HepG2 (cell line): ENCODE data around the gene CHN1. TPM values are rescaled to one million over a fixed set of nuclear protein-coding genes. Genes with fewer than 3 reads are reported as not detected.

Source experiments
- ATAC-seq: fragments of 200-7000 bp; cut with Tn5 transposase; 3 replicates; pipeline ENCODE4 v1.9.1; 2020; ENCODE audit warnings: mild to moderate bottlenecking, moderate library complexity
- BruUV-seq: library from RNA; stranded (reverse); fragments of 400-500 nt; replicated peaks from 2 replicates; lab custom pipeline; 2021; lab: Mats Ljungman, UMichigan
- CTCF ChIA-PET: fragments of 300-600 bp; formaldehyde crosslinking; extraction: SDS; loops from one replicate; lab custom pipeline; 2021; ENCODE audit warnings: low total read pairs, inconsistent platforms, low intra/inter-chr PET ratio; lab: Yijun Ruan, JAX
- POLR2A ChIA-PET: fragments of 350-600 bp; sonication (Branson Sonifier 250); formaldehyde crosslinking; loops from one replicate; lab custom pipeline; 2020; ENCODE audit warnings: antibody characterized with exemption, inconsistent platforms; lab: Yijun Ruan, JAX
- DNase-seq: peaks from one replicate; pipeline ENCODE4 v3.0.0-alpha.2; 2015; ENCODE audit warnings: low spot score
- FAIRE-seq: peaks from 3 replicates; lab custom pipeline; 2011; peaks lifted over from hg19 to GRCh38; lab: Jason Lieb, UNC
- H2AFZ ChIP-seq: one replicate; pipeline ENCODE4 v1.6.1; 2011; ENCODE audit warnings: low read length, inconsistent platforms
- H3K27ac ChIP-seq: fragments of 300-600 bp; 3 replicates; pipeline ENCODE4 v1.8.0; 2011; ENCODE audit warnings: mixed run types, mild to moderate bottlenecking, mixed read lengths, low read length, inconsistent platforms; ENCODE audit not compliant: insufficient read depth; ENCODE audit errors: extremely low read length
- H3K27me3 ChIP-seq, 2 experiments: fragments of 200-600 bp in 1 of 2; 2 replicates in 1 of 2; 3 replicates in 1 of 2; pipeline versions ENCODE4 v1.6.0 to v1.8.0; 2011; ENCODE audit warnings: low read length in 2 of 2, mild to moderate bottlenecking in 2 of 2, moderate library complexity in 2 of 2, inconsistent platforms in 1 of 2; ENCODE audit not compliant: insufficient read depth in 2 of 2, control insufficient read depth in 1 of 2
- H3K36me3 ChIP-seq, 2 experiments: fragments of 200-600 bp in 1 of 2; replicated peaks in 1 of 2; 2 replicates in 1 of 2; 3 replicates in 1 of 2; pipeline versions ENCODE4 v1.5.1 to v1.8.0; 2011; ENCODE audit warnings: low read length in 2 of 2, inconsistent platforms in 1 of 2; ENCODE audit not compliant: insufficient read depth in 2 of 2, control insufficient read depth in 1 of 2
- H3K4me1 ChIP-seq: 2 replicates; pipeline ENCODE4 v1.5.1; 2012; ENCODE audit warnings: low read length, inconsistent platforms; ENCODE audit not compliant: insufficient read depth
- H3K4me2 ChIP-seq: 2 replicates; pipeline ENCODE4 v1.6.0; 2011; ENCODE audit warnings: low read depth, low read length, inconsistent platforms
- H3K4me3 ChIP-seq, 3 experiments: fragments of 200-600 bp in 1 of 3; sonication (generic), shearing (Covaris generic) in 1 of 3; replicated peaks in 1 of 3; 2 replicates each; pipeline ENCODE4 v1.5.1; 2011 to 2016; ENCODE audit warnings: low read length in 3 of 3, inconsistent platforms in 2 of 3, low read depth in 2 of 3, mild to moderate bottlenecking in 2 of 3, control low read depth in 1 of 3, mixed read lengths in 1 of 3; ENCODE audit not compliant: insufficient read depth in 1 of 3
- H3K79me2 ChIP-seq: one replicate; pipeline ENCODE4 v1.6.1; 2011; ENCODE audit warnings: low read length, inconsistent platforms; ENCODE audit not compliant: insufficient read depth
- H3K9ac ChIP-seq: 2 replicates; pipeline ENCODE4 v1.6.0; 2011; ENCODE audit warnings: mild to moderate bottlenecking, low read depth, low read length, inconsistent platforms; ENCODE audit not compliant: insufficient read depth
- H3K9me3 ChIP-seq: 2 replicates; pipeline ENCODE4 v1.5.1; 2012; ENCODE audit warnings: mild to moderate bottlenecking, low read length
- H4K20me1 ChIP-seq: 2 replicates; pipeline ENCODE4 v1.6.0; 2011; ENCODE audit warnings: inconsistent platforms, mild to moderate bottlenecking, low read length, moderate library complexity; ENCODE audit not compliant: insufficient read depth
- MAF1 ChIP-seq: sonication (generic); formaldehyde crosslinking; IDR thresholded peaks from 2 replicates; pipeline ENCODE4 v1.5.0; 2020; ENCODE audit warnings: missing genetic modification reagents, borderline replicate concordance
- PAX8 ChIP-seq: sonication (generic); formaldehyde crosslinking; IDR thresholded peaks from 2 replicates; pipeline ENCODE4 v1.8.0; 2022; ENCODE audit warnings: mild to moderate bottlenecking, missing genetic modification reagents, borderline replicate concordance
- SKIL ChIP-seq: sonication (generic); formaldehyde crosslinking; IDR thresholded peaks from 2 replicates; pipeline ENCODE4 v1.8.0; 2022; ENCODE audit warnings: missing genetic modification reagents, mild to moderate bottlenecking, moderate library complexity, borderline replicate concordance
- TFDP1 ChIP-seq: IDR thresholded peaks from 2 replicates; pipeline ENCODE4 v1.6.1; 2016; ENCODE audit warnings: missing compliant biosample characterization, missing genetic modification reagents, borderline replicate concordance
- ZBTB7A ChIP-seq: sonication (generic); formaldehyde crosslinking; IDR thresholded peaks from 2 replicates; pipeline ENCODE4 v1.8.0; 2022; ENCODE audit warnings: mild to moderate bottlenecking, missing genetic modification reagents
- ZFYVE20 ChIP-seq: sonication (generic); formaldehyde crosslinking; IDR thresholded peaks from 2 replicates; pipeline ENCODE4 v1.8.0; 2023; ENCODE audit warnings: low read depth, mild to moderate bottlenecking, moderate library complexity, missing genetic modification reagents, borderline replicate concordance
- whole genome bisulfite sequencing: methylation state at CpG from one replicate; pipeline ENCODE4 v1.1.6; 2017; ENCODE audit warnings: low lambda C conversion rate; 5-methylcytosine and 5-hydroxymethylcytosine counted together
- in situ Hi-C: cut with HindIII; loops from 2 replicates; pipeline ENCODE4 v1.10.0; 2017; ENCODE audit warnings: low pct_unique_long_range_greater_than_20kb; ENCODE audit not compliant: extremely low pct_ligation_motif_present
- intact Hi-C: fragments of 100-400 bp; cut with micrococcal nuclease; formaldehyde crosslinking; loops from one replicate; pipeline ENCODE4 v1.10.0; 2022; ENCODE audit not compliant: unreplicated experiment
- polyA plus RNA-seq, 8 experiments: library from polyadenylated mRNA; depleted of rRNA in 3 of 8; stranded (reverse) in 7 of 8; unstranded in 1 of 8; fragments of >200 nt; fragmentation: Illumina TruSeq in 4 of 8; extraction: Trizol in 4 of 8; gene quantifications; 2 replicates each; pipeline versions ENCODE4 v1.2.1 to v1.2.3, GENCODE V29; 2011 to 2016; ENCODE audit warnings: low read depth in 4 of 8, missing spikeins in 1 of 8, mixed read lengths in 1 of 8; ENCODE audit not compliant: insufficient read depth in 1 of 8
- total RNA-seq, 5 experiments: library from RNA; depleted of rRNA; stranded (reverse); fragments of >200 nt; fragmentation: Illumina TruSeq; extraction: Trizol; gene quantifications; 2 replicates each; pipeline ENCODE4 v1.2.3, GENCODE V29; 2016; ENCODE audit warnings: low read depth in 1 of 5

The CHN1 gene
- total and polyA plus RNA-seq, 2 of the 13 experiments (the other 11 are each of a cell fraction or from before 2014, with no cell fraction given) = 2.8 to 3.5 TPM

GRCh38 chr2:174931724-174932123, 73.5 kb downstream of the CHN1 start (continued):
- TF ChIP-seq SKIL (CRISPR knock-in tag) = no peak
- TF ChIP-seq, all 625 proteins: peak for 0

- H3K27ac ChIP-seq = no peak overlapping the region
- H3K79me2 ChIP-seq = no peaks in the 10 kb centered on the region
- no peak overlapping the region for H2AFZ ChIP-seq
- no peaks in the 10 kb centered on the region for H3K36me3 ChIP-seq
- 48% methylated on average over 4 of the region's 4 CpGs for WGBS
- H3K9me3 ChIP-seq = no peaks in the 10 kb centered on the region
- H3K27me3 ChIP-seq = no peaks in the 10 kb centered on the region
- ChIA-PET POLR2A (no interaction called here), CTCF (no interaction called here)
- intact Hi-C loops (no loop called here), in situ Hi-C loops (no loop called here)
- no peaks in the 10 kb centered on the region for H3K4me1 ChIP-seq
- no peaks in the 10 kb centered on the region for H4K20me1 ChIP-seq
- DNase-seq = no peak
- no peak for FAIRE-seq
- no peak overlapping the region for H3K4me3 ChIP-seq
- no peak for TF ChIP-seq TFDP1 (CRISPR knock-in tag)
- no peak for TF ChIP-seq MAF1 (CRISPR knock-in tag)
- TF ChIP-seq PAX8 = no peak
- TF ChIP-seq ZBTB7A (CRISPR knock-in tag) = no peak
- TF ChIP-seq ZFYVE20 = no peak
- TF ChIP-seq, all 625 proteins: peak for 0
- BruUV-seq = no TSS peak
- no peak overlapping the region for H3K4me2 ChIP-seq
- no peak overlapping the region for H3K9ac ChIP-seq
- ATAC-seq = no peak
Observed at GRCh38 chr2:174929786-174930185, 75.4 kb downstream of the CHN1 start.
